ENCODE results near the gene WDR26. TPM values are rescaled to one million over a fixed set of nuclear protein-coding genes. Genes with fewer than 3 reads are reported as not detected.

The WDR26 gene
- total RNA-seq, 1 donor from 2014 or later, result 110 TPM

GRCh38 chr1:224472806-224473205 lies 38.2 kb upstream of the WDR26 start:
- Mint-ChIP-seq H3K4me3 (ENCODE audit: unreplicated experiment) (no peak overlapping the region), H3K27me3 (ENCODE audit: unreplicated experiment) (peaks cover 3% of the 10 kb centered on the region), H3K36me3 (ENCODE audit: unreplicated experiment) (peaks cover 24% of the 10 kb centered on the region), H3K27ac (ENCODE audit: unreplicated experiment) (no peak overlapping the region), H3K9me3 (ENCODE audit: unreplicated experiment) (no peaks in the 10 kb centered on the region), H3K4me1 (ENCODE audit: low read depth, unreplicated experiment) (no peaks in the 10 kb centered on the region)
- TF ChIP-seq CTCF (IDR thresholded peaks at IDR 0.05; ENCODE audit: partially characterized antibody, unreplicated experiment), result no peak
- no peak for DNase-seq

GRCh38 chr1:224466154-224466553 lies 31.6 kb upstream of the WDR26 start:
- TF ChIP-seq CTCF (IDR thresholded peaks at IDR 0.05; ENCODE audit: partially characterized antibody, unreplicated experiment), result no peak
- Mint-ChIP-seq H3K4me3 (ENCODE audit: unreplicated experiment) (peak overlapping the region; percentile 3), H3K4me1 (ENCODE audit: low read depth, unreplicated experiment) (peaks cover 8% of the 10 kb centered on the region), H3K36me3 (ENCODE audit: unreplicated experiment) (peaks cover 9% of the 10 kb centered on the region), H3K27ac (ENCODE audit: unreplicated experiment) (no peak overlapping the region), H3K9me3 (ENCODE audit: unreplicated experiment) (no peaks in the 10 kb centered on the region), H3K27me3 (ENCODE audit: unreplicated experiment) (peaks cover 3% of the 10 kb centered on the region)
- DNase-seq, result no peak

GRCh38 chr1:224459966-224460365 lies 25.4 kb upstream of the WDR26 start:
- DNase-seq, result no peak
- H3K9me3 Mint-ChIP-seq (ENCODE audit: unreplicated experiment), result no peaks in the 10 kb centered on the region
- H3K27me3 Mint-ChIP-seq (ENCODE audit: unreplicated experiment), result no peaks in the 10 kb centered on the region
- no peak overlapping the region for H3K4me3 Mint-ChIP-seq (ENCODE audit: unreplicated experiment)
- no peak overlapping the region for H3K27ac Mint-ChIP-seq (ENCODE audit: unreplicated experiment)
- no peaks in the 10 kb centered on the region for H3K36me3 Mint-ChIP-seq (ENCODE audit: unreplicated experiment)
- peaks cover 11% of the 10 kb centered on the region for H3K4me1 Mint-ChIP-seq (ENCODE audit: low read depth, unreplicated experiment)
- TF ChIP-seq CTCF (IDR thresholded peaks at IDR 0.05; ENCODE audit: partially characterized antibody, unreplicated experiment), result no peak

- H3K4me3 Mint-ChIP-seq (ENCODE audit: unreplicated experiment), result no peak overlapping the region
- peaks cover 11% of the 10 kb centered on the region for H3K4me1 Mint-ChIP-seq (ENCODE audit: low read depth, unreplicated experiment)
- DNase-seq, result no peak
- H3K27ac Mint-ChIP-seq (ENCODE audit: unreplicated experiment), result no peak overlapping the region
- H3K36me3 Mint-ChIP-seq (ENCODE audit: unreplicated experiment), result no peaks in the 10 kb centered on the region
- H3K27me3 Mint-ChIP-seq (ENCODE audit: unreplicated experiment), result no peaks in the 10 kb centered on the region
- TF ChIP-seq CTCF (IDR thresholded peaks at IDR 0.05; ENCODE audit: partially characterized antibody, unreplicated experiment), result no peak
- H3K9me3 Mint-ChIP-seq (ENCODE audit: unreplicated experiment), result no peaks in the 10 kb centered on the region
Observed at GRCh38 chr1:224458996-224459395, 24.4 kb upstream of the WDR26 start.

GRCh38 chr1:224458296-224458695 lies 23.7 kb upstream of the WDR26 start:
- H3K4me3 Mint-ChIP-seq (ENCODE audit: unreplicated experiment), result no peak overlapping the region
- no peak overlapping the region for H3K27ac Mint-ChIP-seq (ENCODE audit: unreplicated experiment)
- H3K9me3 Mint-ChIP-seq (ENCODE audit: unreplicated experiment), result no peaks in the 10 kb centered on the region
- no peak for DNase-seq
- H3K27me3 Mint-ChIP-seq (ENCODE audit: unreplicated experiment), result no peaks in the 10 kb centered on the region
- no peaks in the 10 kb centered on the region for H3K36me3 Mint-ChIP-seq (ENCODE audit: unreplicated experiment)
- H3K4me1 Mint-ChIP-seq (ENCODE audit: low read depth, unreplicated experiment), result peaks cover 11% of the 10 kb centered on the region
- TF ChIP-seq CTCF (IDR thresholded peaks at IDR 0.05; ENCODE audit: partially characterized antibody, unreplicated experiment), result no peak

Measured in glutamatergic neuron (in vitro differentiated cells).